Loucy (cell line): ENCODE results near the gene EZR.

Experiments
- CTCF ChIP-seq: fragments of 200-600 bp; sonication (generic); conservative IDR thresholded peaks from 2 replicates; pipeline ENCODE4 v1.5.1; 2014; ENCODE audit warnings: mild to moderate bottlenecking, antibody characterized with exemption, low read length
- EZH2phosphoT487 ChIP-seq: fragments of 200-600 bp; IDR thresholded peaks from 2 replicates; pipeline ENCODE4 v1.6.1; 2018; ENCODE audit warnings: antibody characterized with exemption, mild to moderate bottlenecking, moderate library complexity, borderline replicate concordance

DNA sequence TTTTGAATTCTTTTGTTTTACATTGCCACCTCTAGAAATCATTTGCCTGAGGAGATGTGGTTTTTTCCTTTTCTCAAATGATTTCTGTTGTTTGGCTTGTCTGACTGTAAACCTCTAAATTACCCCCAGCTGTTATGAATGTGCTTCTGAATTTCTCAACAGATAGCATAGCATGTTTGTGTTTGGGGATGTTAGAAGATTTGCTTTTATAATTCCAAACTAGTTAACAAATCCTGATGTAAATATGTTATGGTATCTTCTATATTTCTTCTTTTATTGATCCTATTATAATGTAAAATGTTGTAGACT lies 31.6 kb upstream of the EZR start:
- TF ChIP-seq CTCF, result no peak
- no peak for TF ChIP-seq EZH2phosphoT487
